DOHH2 (cell line): ENCODE data around the gene LRRC8B.

Experiments
- EZH2phosphoT487 ChIP-seq: fragments of 200-600 bp; sonication (generic); IDR thresholded peaks from 2 replicates; pipeline ENCODE4 v1.6.1; 2017; ENCODE audit warnings: borderline replicate concordance, mild to moderate bottlenecking, antibody characterized with exemption, low read length, moderate library complexity, mixed read lengths
- TF ChIP-seq, protein P1 (sequence below): fragments of 200-600 bp; sonication (generic); IDR thresholded peaks from one replicate; pipeline ENCODE4 v1.5.1; 2014; ENCODE audit warnings: antibody characterized with exemption, mild to moderate bottlenecking, low read depth, low read length; ENCODE audit not compliant: poor library complexity, severe bottlenecking

DNA sequence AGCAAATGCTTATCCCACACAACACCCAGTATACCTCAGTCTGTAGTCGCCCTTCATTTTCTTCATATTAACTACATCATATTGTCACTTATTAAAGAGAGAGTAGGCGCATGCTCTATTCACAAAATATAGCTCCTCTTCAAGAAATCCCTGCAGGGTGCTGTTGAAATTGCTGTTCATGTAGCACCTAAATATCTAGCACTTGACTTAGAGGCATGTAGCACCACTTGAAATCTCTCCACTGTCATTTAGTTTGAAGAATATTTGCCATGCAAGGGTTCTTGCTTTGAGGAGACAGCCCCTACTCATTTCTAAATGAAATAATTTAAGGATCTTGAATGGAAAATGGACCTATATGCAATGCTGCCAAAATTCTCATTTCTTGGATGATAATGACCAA lies 20.9 kb upstream of the LRRC8B start:
- TF ChIP-seq, protein P1, sequence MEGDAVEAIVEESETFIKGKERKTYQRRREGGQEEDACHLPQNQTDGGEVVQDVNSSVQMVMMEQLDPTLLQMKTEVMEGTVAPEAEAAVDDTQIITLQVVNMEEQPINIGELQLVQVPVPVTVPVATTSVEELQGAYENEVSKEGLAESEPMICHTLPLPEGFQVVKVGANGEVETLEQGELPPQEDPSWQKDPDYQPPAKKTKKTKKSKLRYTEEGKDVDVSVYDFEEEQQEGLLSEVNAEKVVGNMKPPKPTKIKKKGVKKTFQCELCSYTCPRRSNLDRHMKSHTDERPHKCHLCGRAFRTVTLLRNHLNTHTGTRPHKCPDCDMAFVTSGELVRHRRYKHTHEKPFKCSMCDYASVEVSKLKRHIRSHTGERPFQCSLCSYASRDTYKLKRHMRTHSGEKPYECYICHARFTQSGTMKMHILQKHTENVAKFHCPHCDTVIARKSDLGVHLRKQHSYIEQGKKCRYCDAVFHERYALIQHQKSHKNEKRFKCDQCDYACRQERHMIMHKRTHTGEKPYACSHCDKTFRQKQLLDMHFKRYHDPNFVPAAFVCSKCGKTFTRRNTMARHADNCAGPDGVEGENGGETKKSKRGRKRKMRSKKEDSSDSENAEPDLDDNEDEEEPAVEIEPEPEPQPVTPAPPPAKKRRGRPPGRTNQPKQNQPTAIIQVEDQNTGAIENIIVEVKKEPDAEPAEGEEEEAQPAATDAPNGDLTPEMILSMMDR = no peak
- TF ChIP-seq EZH2phosphoT487 = no peak
